IPS-20b (cell line): ENCODE measurements around the gene CAPN10.

ENCODE experiments used
- H3K27ac ChIP-seq: one replicate; pipeline ENCODE4 v1.5.1; 2013; ENCODE audit warnings: low read length
- H3K27me3 ChIP-seq: 2 replicates; pipeline ENCODE4 v1.6.1; 2013; ENCODE audit warnings: mild to moderate bottlenecking, low read length, inconsistent platforms; ENCODE audit not compliant: insufficient read depth
- H3K36me3 ChIP-seq: 2 replicates; pipeline ENCODE4 v1.6.1; 2013; ENCODE audit warnings: low read depth, mild to moderate bottlenecking, inconsistent platforms, low read length, moderate library complexity; ENCODE audit not compliant: insufficient read depth
- H3K4me1 ChIP-seq: 2 replicates; pipeline ENCODE4 v1.6.1; 2013; ENCODE audit warnings: mild to moderate bottlenecking, control low read depth, inconsistent platforms, low read length, moderate library complexity; ENCODE audit not compliant: insufficient read depth
- H3K4me3 ChIP-seq: 2 replicates; pipeline ENCODE4 v1.5.1; 2013; ENCODE audit warnings: mild to moderate bottlenecking, low read length, inconsistent platforms
- H3K9ac ChIP-seq: 2 replicates; pipeline ENCODE4 v1.6.1; 2013; ENCODE audit warnings: low read depth, mild to moderate bottlenecking, inconsistent platforms, low read length, moderate library complexity
- H3K9me3 ChIP-seq: 2 replicates; pipeline ENCODE4 v1.6.1; 2013; ENCODE audit warnings: mild to moderate bottlenecking, low read depth, low read length, inconsistent platforms; ENCODE audit not compliant: insufficient read depth

CAPN10 gene

GRCh38 chr2:240596080-240596460 lies 9.5 kb downstream of the CAPN10 start:
- no peak overlapping the region for H3K9ac ChIP-seq
- H3K9me3 ChIP-seq, result no peaks in the 10 kb centered on the region
- no peaks in the 10 kb centered on the region for H3K27me3 ChIP-seq
- H3K36me3 ChIP-seq, result peaks cover 10% of the 10 kb centered on the region; the same call in 1 of the 2 replicates
- H3K27ac ChIP-seq, result no peak overlapping the region
- H3K4me3 ChIP-seq, result no peak overlapping the region
- H3K4me1 ChIP-seq, result no peaks in the 10 kb centered on the region

GRCh38 chr2:240596491-240596931 lies 10.0 kb downstream of the CAPN10 start:
- no peak overlapping the region for H3K9ac ChIP-seq
- no peaks in the 10 kb centered on the region for H3K4me1 ChIP-seq
- H3K36me3 ChIP-seq, result peaks cover 6% of the 10 kb centered on the region; the same call in 1 of the 2 replicates
- no peaks in the 10 kb centered on the region for H3K27me3 ChIP-seq
- H3K9me3 ChIP-seq, result no peaks in the 10 kb centered on the region
- no peak overlapping the region for H3K27ac ChIP-seq
- H3K4me3 ChIP-seq, result no peak overlapping the region

- H3K4me3 ChIP-seq, result no peak overlapping the region
- no peak overlapping the region for H3K9ac ChIP-seq
- no peaks in the 10 kb centered on the region for H3K9me3 ChIP-seq
- no peak overlapping the region for H3K27ac ChIP-seq
- H3K4me1 ChIP-seq, result no peaks in the 10 kb centered on the region
- H3K36me3 ChIP-seq, result peaks cover 6% of the 10 kb centered on the region; the same call in 1 of the 2 replicates
- no peaks in the 10 kb centered on the region for H3K27me3 ChIP-seq
Observed at GRCh38 chr2:240597054-240597418, 10.5 kb downstream of the CAPN10 start.

DNA sequence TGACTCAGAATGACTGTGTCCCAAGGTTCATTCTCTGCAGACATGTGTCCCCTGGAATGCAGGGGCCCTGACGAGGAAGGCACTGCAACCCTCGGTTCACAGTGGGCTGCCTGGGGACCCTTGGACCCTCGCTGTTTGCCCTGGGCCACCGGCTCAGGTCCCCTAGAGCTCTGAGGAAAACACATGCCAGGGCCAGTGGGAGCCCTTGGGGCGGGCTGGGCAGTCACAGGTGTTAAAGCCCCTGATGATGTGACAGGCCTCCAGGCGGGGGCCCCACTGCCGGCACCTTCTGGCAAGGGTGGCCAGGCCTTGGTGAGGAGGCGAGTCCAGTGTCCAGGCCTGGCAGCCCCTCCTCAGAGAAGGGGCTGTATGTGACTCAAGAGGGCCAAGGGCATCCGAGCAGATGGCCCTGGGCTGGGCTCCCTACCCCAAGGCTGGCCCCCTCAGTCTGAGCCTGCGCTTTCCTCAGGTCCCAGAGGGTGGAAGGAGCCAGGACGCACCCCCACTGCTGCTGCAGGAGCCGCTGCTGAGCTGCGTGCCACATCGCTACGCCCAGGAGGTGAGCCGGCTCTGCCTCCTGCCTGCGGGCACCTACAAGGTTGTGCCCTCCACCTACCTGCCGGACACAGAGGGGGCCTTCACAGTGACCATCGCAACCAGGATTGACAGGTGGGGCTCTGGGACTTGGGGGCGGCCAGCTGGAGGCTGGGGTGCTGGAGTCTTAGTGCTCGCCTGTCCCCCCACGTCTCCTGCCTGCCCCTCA lies 11.1 kb downstream of the CAPN10 start:
- H3K27me3 ChIP-seq, result no peaks in the 10 kb centered on the region
- no peak overlapping the region for H3K9ac ChIP-seq
- H3K4me3 ChIP-seq, result no peak overlapping the region
- H3K27ac ChIP-seq, result no peak overlapping the region
- H3K9me3 ChIP-seq, result no peaks in the 10 kb centered on the region
- H3K36me3 ChIP-seq, result peaks cover 6% of the 10 kb centered on the region; the same call in 1 of the 2 replicates
- H3K4me1 ChIP-seq, result no peaks in the 10 kb centered on the region

GRCh38 chr2:240598311-240598911 lies 11.9 kb downstream of the CAPN10 start:
- Histone ChIP-seq H3K4me1 (no peaks in the 10 kb centered on the region), H3K27me3 (no peaks in the 10 kb centered on the region), H3K27ac (no peak overlapping the region), H3K36me3 (peaks cover 6% of the 10 kb centered on the region; the same call in 1 of the 2 replicates), H3K9ac (no peak overlapping the region), H3K4me3 (no peak overlapping the region), H3K9me3 (no peaks in the 10 kb centered on the region)

DNA sequence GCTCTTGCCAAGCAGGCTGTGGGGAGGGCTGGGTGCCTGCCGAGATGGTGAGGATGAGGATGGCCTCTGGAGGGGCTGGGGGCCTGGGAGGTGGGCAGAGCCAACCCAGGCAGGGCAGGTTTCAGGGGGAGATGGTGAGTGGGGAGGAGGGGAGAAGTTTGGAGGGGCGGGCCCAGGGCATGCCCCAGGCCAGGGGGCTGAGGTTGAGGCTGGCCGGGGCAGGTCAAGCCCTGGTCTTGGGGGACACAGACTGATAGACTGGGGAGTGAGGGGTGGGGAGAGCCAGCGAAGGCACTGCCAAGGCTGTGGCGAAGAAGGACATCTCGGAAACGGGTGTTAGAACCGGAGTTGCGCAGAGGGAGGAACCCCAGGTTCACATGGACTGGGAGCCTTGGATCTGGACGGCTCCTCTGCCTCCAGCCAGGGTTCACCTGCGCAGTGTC lies 12.6 kb downstream of the CAPN10 start:
- no peak overlapping the region for H3K9ac ChIP-seq
- no peak overlapping the region for H3K4me3 ChIP-seq
- H3K36me3 ChIP-seq, result peaks cover 6% of the 10 kb centered on the region; the same call in 1 of the 2 replicates
- H3K27me3 ChIP-seq, result no peaks in the 10 kb centered on the region
- H3K9me3 ChIP-seq, result no peaks in the 10 kb centered on the region
- H3K27ac ChIP-seq, result no peak overlapping the region
- no peaks in the 10 kb centered on the region for H3K4me1 ChIP-seq

- H3K9ac ChIP-seq, result no peak overlapping the region
- H3K27me3 ChIP-seq, result no peaks in the 10 kb centered on the region
- no peak overlapping the region for H3K27ac ChIP-seq
- peaks cover 6% of the 10 kb centered on the region; the same call in 1 of the 2 replicates for H3K36me3 ChIP-seq
- no peak overlapping the region for H3K4me3 ChIP-seq
- no peaks in the 10 kb centered on the region for H3K4me1 ChIP-seq
- no peaks in the 10 kb centered on the region for H3K9me3 ChIP-seq
Observed at GRCh38 chr2:240600451-240600961, 14.0 kb downstream of the CAPN10 start.

- Histone ChIP-seq H3K4me3 (no peak overlapping the region), H3K4me1 (no peaks in the 10 kb centered on the region), H3K9ac (no peak overlapping the region), H3K27me3 (no peaks in the 10 kb centered on the region), H3K36me3 (peaks cover 6% of the 10 kb centered on the region; the same call in 1 of the 2 replicates), H3K27ac (no peak overlapping the region), H3K9me3 (no peaks in the 10 kb centered on the region)
Observed at GRCh38 chr2:240601061-240601830, 14.7 kb downstream of the CAPN10 start.

DNA sequence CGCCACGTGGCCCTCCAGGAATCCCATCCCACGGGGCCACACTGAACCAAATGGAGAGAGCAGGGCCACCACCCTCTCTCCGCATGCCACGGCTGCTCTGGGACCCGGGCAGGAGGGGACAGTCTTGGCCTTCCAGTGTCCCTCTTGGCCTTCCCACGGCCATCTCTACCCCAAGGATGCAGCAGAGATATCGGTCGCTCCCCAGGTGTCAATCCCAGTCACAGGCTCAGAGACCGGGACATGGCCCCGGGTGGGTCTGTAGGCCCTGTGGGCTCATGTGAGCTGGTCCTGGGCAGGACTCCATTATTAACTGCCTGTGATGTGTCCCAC lies 15.3 kb downstream of the CAPN10 start:
- Histone ChIP-seq H3K4me1 (no peaks in the 10 kb centered on the region), H3K4me3 (no peak overlapping the region), H3K27me3 (no peaks in the 10 kb centered on the region), H3K9me3 (no peaks in the 10 kb centered on the region), H3K27ac (no peak overlapping the region), H3K36me3 (peaks cover 6% of the 10 kb centered on the region; the same call in 1 of the 2 replicates), H3K9ac (no peak overlapping the region)

DNA sequence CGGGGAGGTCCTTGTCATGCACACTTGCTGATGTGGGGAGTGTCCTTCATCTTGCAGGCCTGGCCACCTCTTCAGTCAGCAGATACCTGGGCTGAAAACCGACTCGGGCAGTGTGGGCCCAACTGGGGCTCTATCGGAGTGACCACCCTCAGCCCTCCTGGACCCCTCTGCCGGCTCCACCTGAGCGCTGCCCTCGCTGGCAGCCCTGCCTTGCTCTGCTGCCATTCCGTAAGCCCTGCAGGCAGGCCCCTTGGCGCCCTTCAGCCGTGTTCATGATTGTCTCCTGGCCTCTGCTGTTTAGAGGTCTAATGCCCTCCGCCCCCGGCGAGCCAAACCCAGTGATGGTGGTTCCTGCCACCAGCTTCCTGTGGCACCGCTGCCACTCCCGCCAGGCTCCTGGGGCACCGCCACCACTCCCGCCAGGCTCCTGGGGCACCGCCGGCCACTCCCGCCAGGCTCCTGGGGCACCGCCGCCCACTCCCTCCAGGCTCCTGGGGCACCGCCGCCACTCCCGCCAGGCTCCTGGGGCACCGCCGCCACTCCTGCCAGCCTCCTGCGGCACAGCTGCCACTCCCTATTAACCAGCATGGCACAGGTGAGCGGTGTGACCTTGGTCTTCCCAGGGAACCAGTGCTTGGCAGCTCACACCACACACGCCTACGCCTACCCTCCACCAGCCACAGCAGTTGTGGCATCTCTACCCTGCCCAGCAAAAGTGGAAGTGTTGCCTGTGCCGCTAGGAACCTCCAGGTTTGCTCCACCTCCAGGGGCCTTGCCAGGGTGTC lies 15.9 kb downstream of the CAPN10 start:
- Histone ChIP-seq H3K9ac (no peak overlapping the region), H3K4me3 (no peak overlapping the region), H3K27ac (no peak overlapping the region), H3K27me3 (no peaks in the 10 kb centered on the region), H3K36me3 (peaks cover 6% of the 10 kb centered on the region; the same call in 1 of the 2 replicates), H3K9me3 (no peaks in the 10 kb centered on the region), H3K4me1 (no peaks in the 10 kb centered on the region)
